HG03159 (cell line): ENCODE measurements around the gene C19orf73.
"Not testable (repeated sequence)": the region's sequence is repeated elsewhere in the genome, so short reads cannot be mapped to it uniquely, and the experiment has no call there.

Experiments
- ATAC-seq: cut with Tn5 transposase; IDR thresholded peaks from one replicate; pipeline ENCODE4 v1.9.1; 2021; ENCODE audit warnings: mild to moderate bottlenecking, moderate library complexity; ENCODE audit not compliant: unreplicated experiment

C19orf73 gene

GRCh38 chr19:49123285-49123684 lies 4.3 kb upstream of the C19orf73 start:
- not testable (repeated sequence) for ATAC-seq

GRCh38 chr19:49121841-49122240 lies 2.9 kb upstream of the C19orf73 start:
- not testable (repeated sequence) for ATAC-seq

GRCh38 chr19:49120868-49121267 lies 1.9 kb upstream of the C19orf73 start:
- ATAC-seq: no peak

DNA sequence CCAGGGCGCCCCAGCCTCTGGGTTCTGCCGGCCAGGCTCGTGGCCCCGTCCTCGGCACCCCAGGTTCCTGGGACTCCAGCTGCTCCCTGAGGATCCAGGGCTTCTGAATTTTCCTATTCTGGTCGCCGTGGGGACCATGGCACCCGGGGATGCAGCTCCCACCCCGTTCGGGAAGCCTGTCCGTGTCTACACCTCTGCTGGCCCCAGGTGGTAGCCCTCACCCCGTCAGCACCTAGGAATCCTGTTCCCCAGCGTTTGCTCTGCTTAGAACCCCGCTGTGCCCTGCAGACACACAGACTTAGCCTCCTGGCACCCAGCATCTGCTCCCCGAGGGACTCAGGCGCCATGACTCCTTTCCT lies 1.4 kb upstream of the C19orf73 start:
- no peak for ATAC-seq

DNA sequence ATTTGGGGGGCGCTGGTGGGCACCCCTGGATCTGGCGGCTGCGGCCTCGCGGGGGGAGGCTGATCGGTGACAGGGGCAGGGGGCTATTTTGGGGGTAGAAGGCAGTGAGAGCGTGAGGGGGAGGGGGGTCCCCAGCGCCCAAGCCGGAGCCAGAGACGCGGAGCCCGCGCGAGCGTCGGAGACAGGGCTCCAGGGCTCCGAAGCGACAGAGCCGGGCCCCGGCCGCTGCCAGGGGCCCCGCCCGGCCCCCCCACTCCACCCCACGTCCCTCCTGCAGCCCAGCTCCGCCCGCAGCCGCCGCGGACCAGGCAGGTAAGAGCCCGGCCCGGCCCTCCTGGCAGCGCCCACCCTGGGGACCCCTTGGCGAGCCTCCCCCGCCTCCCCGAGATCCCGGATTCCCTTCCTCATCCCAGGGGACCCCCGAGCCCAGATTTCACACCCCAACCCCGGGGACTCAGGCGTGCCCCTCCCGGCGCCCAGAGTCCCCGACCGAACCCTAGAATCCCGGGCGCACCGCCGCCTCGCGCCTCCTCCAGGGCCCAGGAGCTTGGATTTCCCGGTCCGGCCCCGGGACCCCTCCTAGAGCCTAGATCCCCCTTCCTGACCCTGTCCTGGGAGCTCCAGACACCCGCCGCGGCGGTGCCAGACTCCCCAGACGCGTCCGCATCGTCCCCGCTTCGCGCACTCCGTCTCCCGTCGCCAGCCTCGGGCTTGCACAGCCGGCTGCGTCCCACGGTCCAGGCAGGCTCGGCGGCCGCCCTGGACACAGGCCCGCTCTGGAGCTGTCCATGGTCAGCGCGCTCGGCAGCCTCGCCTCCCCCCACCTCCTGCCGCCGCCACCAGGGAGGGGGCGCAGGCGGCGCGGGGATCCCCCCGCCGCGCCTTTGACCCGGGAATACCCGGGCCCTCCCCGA lies 725 bp upstream of the C19orf73 start, which contains the start of gene PPFIA3:
Gene PPFIA3 (plus strand): TSS at position 134 of the 914 bp plus-strand sequence. CDS start 8,330 bp downstream, outside the sequence.
- no peak for ATAC-seq

DNA sequence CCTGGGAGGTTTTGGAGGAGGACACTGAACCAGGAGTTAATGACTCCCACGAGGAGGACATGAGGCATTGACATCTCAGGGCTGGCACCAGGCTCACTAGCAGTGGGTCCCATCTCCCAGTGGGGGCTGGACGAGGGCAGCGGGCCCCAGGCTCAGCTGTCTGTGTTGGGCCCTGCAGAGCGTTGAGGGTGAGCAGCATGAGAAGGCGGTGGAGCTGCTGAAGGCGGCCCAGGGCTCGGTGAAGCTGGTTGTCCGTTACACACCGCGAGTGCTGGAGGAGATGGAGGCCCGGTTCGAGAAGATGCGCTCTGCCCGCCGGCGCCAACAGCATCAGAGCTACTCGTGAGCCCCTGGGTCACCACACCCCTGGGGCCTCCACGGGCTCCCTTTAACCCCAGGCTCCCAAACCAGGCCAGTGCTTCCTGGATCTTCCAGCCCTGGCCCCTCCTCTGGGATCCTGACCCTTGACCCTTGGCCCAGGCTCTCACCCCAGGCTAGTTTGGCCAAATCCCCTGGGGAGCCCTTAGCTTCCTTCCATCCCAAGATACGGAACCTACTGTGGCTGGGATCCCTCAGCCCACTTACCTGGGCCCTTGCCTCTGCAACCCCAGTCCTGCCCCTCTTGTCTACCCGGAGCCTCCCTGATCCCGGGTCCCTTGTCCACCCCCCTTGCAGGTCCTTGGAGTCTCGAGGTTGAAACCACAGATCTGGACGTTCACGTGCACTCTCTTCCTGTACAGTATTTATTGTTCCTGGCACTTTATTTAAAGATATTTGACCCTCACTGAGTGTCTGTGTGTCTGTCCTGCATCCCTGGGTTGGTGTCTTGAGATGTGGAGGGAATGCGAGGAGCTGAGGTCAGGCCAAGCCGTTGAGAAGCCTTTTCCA lies 1.0 kb downstream of the C19orf73 start:
- no peak for ATAC-seq

GRCh38 chr19:49116544-49116943 lies 2.4 kb downstream of the C19orf73 start:
- ATAC-seq: no peak

GRCh38 chr19:49114630-49115363 lies 4.1 kb downstream of the C19orf73 start:
- ATAC-seq: no peak

DNA sequence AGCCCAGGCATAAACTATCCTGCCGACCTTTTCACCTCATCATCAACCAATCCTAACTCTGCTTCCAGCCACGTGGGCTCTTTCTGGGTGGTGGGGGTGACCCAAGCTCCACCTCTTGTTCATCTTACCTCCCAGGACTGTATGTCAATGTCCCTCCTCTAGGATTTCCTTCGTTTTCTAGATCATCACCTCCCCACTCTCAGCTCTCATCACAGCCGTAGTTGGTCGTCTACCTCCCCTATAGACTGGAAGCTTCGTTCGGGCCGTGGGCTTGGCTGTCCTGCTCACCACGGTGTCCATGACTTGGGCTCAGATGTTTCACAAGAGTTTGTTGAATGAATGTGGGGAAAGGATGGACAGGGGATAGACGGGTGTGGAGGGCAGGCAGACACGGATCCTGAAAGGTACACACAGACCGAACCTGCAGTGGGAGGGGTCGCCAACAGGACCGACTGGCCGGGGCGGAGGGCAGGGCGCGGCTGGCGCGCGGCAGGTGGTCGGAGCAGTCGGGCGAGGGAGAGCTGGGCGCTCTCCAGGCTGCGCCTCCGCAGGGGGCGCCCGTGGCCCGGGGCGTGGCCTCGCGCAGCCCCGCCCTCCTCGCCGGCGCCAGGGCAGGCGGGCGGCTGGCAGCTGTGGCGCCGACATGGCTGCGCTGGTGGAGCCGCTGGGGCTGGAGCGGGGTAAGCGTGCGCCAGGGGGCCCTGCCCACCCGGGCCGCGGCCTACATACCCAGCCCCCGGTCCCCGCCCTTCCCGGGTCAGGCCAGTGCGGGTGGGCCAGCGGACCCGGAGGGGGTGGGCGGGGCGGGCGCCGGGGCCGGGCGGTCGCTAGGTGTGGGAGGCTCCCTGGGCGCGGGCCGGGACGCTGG lies 4.9 kb downstream of the C19orf73 start, which contains the start of gene LIN7B:
Gene LIN7B (plus strand): TSS at position 609 of the 868 bp plus-strand sequence. CDS start 35 bp downstream, at position 644.
- peak; percentile 51 for ATAC-seq

DNA sequence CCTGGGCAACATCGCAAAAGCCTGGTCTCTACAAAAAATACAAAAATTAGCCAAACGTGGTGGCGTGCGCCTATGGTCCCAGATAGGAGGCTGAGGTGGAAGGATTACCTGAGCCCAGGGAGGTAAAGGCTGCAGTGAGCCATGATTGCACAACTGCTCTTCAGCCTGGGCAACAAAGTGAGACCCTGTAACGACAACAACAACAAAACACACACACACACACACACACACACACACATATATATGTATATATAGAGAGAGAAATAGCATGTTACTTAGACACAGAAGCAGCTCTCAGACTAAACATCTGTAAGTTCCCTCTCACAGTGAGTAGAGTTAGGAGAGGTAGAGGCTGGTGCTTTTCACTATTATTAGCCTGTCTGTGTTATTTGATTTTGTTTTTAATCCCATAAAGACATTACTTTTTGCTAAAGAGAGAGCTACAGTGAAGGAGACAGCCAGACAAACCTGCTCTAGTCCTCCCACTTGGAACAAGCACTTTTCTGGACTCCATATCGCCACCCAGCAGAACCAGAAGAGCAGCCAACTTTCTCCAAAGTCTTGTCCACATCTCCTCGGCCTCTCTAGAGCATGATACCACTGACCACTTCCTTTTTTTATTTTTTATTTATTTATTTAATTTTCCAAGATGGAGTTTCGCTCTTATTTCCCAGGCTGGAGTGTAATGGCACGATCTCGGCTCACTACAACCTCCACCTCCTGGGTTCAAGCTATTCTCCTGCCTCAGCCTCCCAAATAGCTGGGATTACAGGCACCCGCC lies 7.5 kb downstream of the C19orf73 start:
- no peak for ATAC-seq

DNA sequence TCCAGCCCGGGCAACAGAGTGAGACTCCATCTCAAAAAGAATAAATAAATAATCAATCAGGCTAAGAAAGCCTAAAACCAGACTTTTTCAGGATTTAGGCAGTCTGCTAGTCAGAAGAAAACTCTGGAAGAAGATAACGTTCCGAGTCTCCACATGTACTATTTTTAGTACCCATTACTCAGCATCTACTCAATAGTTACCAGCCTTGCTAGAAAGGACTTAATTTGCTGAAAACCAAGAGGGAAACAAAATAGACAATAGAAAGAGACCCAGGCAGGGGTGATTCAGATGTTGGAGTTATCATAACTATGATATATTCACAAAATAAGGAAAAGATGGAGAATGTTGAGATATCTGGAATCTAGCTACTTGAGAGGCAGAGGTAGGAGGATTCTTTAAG lies 8.4 kb downstream of the C19orf73 start:
- ATAC-seq: no peak

DNA sequence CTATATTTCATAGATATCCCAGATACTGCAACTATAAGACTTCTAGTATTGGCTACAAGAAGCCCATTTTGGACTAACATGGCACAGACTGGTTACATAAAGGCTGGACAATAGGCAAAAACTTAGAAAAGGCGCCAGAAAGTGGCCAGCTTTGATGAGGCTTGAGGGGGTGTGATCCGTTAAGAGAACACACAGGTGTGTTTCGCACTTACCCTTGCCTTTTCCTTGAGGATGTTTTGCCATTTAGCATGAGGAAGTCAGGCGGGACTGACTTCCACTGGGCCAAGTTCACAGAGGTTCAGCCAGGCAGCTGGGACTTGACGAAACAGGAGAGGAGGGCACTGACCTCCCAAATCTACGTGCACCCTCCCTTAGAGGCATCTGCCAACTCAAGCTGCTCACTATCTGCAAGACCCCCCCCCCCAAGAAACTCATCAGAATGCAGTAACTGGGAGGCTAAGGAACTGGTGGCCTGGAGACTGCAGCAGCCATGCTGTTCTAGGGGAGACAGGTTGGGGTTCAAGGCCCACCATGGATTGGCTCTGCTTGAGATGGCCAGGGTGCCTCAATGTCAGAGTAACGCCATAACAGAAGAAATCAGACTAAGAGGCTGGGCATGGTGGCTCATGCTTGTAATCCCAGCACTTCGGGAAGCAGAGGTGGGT lies 9.2 kb downstream of the C19orf73 start:
- no peak for ATAC-seq

- ATAC-seq: no peak
Observed at GRCh38 chr19:49109051-49109450, 9.9 kb downstream of the C19orf73 start.

- ATAC-seq: no peak
Observed at GRCh38 chr19:49107625-49108459, 11.1 kb downstream of the C19orf73 start.

- ATAC-seq: no peak
Observed at GRCh38 chr19:49106648-49107135, 12.3 kb downstream of the C19orf73 start.

GRCh38 chr19:49104229-49104864 lies 14.6 kb downstream of the C19orf73 start:
- ATAC-seq: no peak
